SK-N-SH treated with all-trans-retinoic acid at 6 μM for 48 hours (cell line): ENCODE results near the gene SLC4A5.

Experiments used
- ATAC-seq: fragments of 200-7000 bp; cut with Tn5 transposase; 3 replicates; pipeline ENCODE4 v1.9.1; 2020; ENCODE audit warnings: mild to moderate bottlenecking, moderate library complexity
- BACH2 ChIP-seq: fragments of 250-450 bp; sonication (Bioruptor Pico); IDR thresholded peaks from 2 replicates; pipeline ENCODE4 v1.9.0; 2021; ENCODE audit warnings: mild to moderate bottlenecking, borderline replicate concordance
- CREB5 ChIP-seq: fragments of 250-450 bp; sonication (Bioruptor Pico); IDR thresholded peaks from 2 replicates; pipeline ENCODE4 v1.5.1; 2020; ENCODE audit warnings: low read depth, mild to moderate bottlenecking, moderate library complexity
- CSDC2 ChIP-seq: fragments of 250-450 bp; sonication (Bioruptor Pico); IDR thresholded peaks from 2 replicates; pipeline ENCODE4 v1.5.0; 2020; ENCODE audit warnings: mild to moderate bottlenecking, moderate library complexity
- CSRNP3 ChIP-seq: fragments of 250-450 bp; sonication (Bioruptor Pico); IDR thresholded peaks from 2 replicates; pipeline ENCODE4 v1.5.1; 2021; ENCODE audit warnings: mild to moderate bottlenecking, moderate library complexity
- GLIS3 ChIP-seq: fragments of 250-450 bp; sonication (Bioruptor Pico); IDR thresholded peaks from 2 replicates; pipeline ENCODE4 v1.5.0; 2020; ENCODE audit warnings: mild to moderate bottlenecking, moderate library complexity
- ISL1 ChIP-seq: fragments of 250-450 bp; sonication (Bioruptor Pico); IDR thresholded peaks from 2 replicates; pipeline ENCODE4 v2.1.2; 2022; ENCODE audit warnings: mild to moderate bottlenecking, moderate library complexity
- OSR1 ChIP-seq: fragments of 250-450 bp; sonication (Bioruptor Pico); IDR thresholded peaks from 2 replicates; pipeline ENCODE4 v1.8.0; 2022; ENCODE audit warnings: moderate library complexity, mild to moderate bottlenecking, inconsistent platforms
- PATZ1 ChIP-seq: fragments of 250-450 bp; sonication (Bioruptor Pico); IDR thresholded peaks from 2 replicates; pipeline ENCODE4 v1.8.0; 2020; ENCODE audit warnings: mild to moderate bottlenecking, moderate library complexity, borderline replicate concordance
- PPARA ChIP-seq: fragments of 250-450 bp; sonication (Bioruptor Pico); IDR thresholded peaks from 2 replicates; pipeline ENCODE4 v1.5.0; 2020; ENCODE audit warnings: mild to moderate bottlenecking, borderline replicate concordance
- RARB ChIP-seq: fragments of 250-450 bp; sonication (Bioruptor Pico); IDR thresholded peaks from 2 replicates; pipeline ENCODE4 v1.8.0; 2021; ENCODE audit warnings: mild to moderate bottlenecking, moderate library complexity
- SNAI2 ChIP-seq: fragments of 250-450 bp; sonication (Bioruptor Pico); IDR thresholded peaks from 2 replicates; pipeline ENCODE4 v1.5.0; 2020; ENCODE audit warnings: mild to moderate bottlenecking, moderate library complexity
- TCF4 ChIP-seq: fragments of 250-450 bp; sonication (Bioruptor Pico); IDR thresholded peaks from 2 replicates; pipeline ENCODE4 v1.8.0; 2021; ENCODE audit warnings: mild to moderate bottlenecking, moderate library complexity, borderline replicate concordance
- TOX ChIP-seq: fragments of 250-450 bp; sonication (Bioruptor Pico); IDR thresholded peaks from 2 replicates; pipeline ENCODE4 v1.8.0; 2021; ENCODE audit warnings: mild to moderate bottlenecking, moderate library complexity, borderline replicate concordance
- TSHZ2 ChIP-seq: fragments of 250-450 bp; sonication (Bioruptor Pico); IDR thresholded peaks from 2 replicates; pipeline ENCODE4 v1.5.0; 2020; ENCODE audit warnings: mild to moderate bottlenecking, moderate library complexity
- ZC3H10 ChIP-seq: fragments of 250-450 bp; sonication (Bioruptor Pico); IDR thresholded peaks from 2 replicates; pipeline ENCODE4 v1.5.1; 2021; ENCODE audit warnings: mild to moderate bottlenecking, moderate library complexity
- ZFP3 ChIP-seq: fragments of 250-450 bp; sonication (Bioruptor Pico); IDR thresholded peaks from 2 replicates; pipeline ENCODE4 v1.5.0; 2020; ENCODE audit warnings: mild to moderate bottlenecking, moderate library complexity
- ZFP30 ChIP-seq: fragments of 450-650 bp; formaldehyde crosslinking; IDR thresholded peaks from 2 replicates; pipeline ENCODE4 v1.5.0; 2022; ENCODE audit warnings: mild to moderate bottlenecking, moderate library complexity
- ZNF565 ChIP-seq: fragments of 450-650 bp; formaldehyde crosslinking; conservative IDR thresholded peaks from 2 replicates; pipeline ENCODE4 v1.5.0; 2020; ENCODE audit warnings: low read depth, mild to moderate bottlenecking, moderate library complexity
- ZNF70 ChIP-seq: fragments of 450-650 bp; formaldehyde crosslinking; IDR thresholded peaks from 2 replicates; pipeline ENCODE4 v1.5.0; 2020; ENCODE audit warnings: mild to moderate bottlenecking, moderate library complexity
- ZNF8 ChIP-seq: fragments of 450-650 bp; formaldehyde crosslinking; IDR thresholded peaks from 2 replicates; pipeline ENCODE4 v1.5.0; 2020; ENCODE audit warnings: mild to moderate bottlenecking, moderate library complexity

Gene SLC4A5

GRCh38 chr2:74204436-74204835 is 138.8 kb downstream of the SLC4A5 start:
- no peak for ATAC-seq
- TF ChIP-seq SNAI2 (no peak), TCF4 (no peak), ZFP3 (CRISPR knock-in tag) (no peak), GLIS3 (CRISPR knock-in tag) (no peak), CSDC2 (CRISPR knock-in tag) (no peak), ISL1 (CRISPR knock-in tag) (no peak), PATZ1 (CRISPR knock-in tag) (no peak), CREB5 (CRISPR knock-in tag) (no peak), TSHZ2 (no peak), ZC3H10 (CRISPR knock-in tag) (no peak), CSRNP3 (CRISPR knock-in tag) (no peak), OSR1 (CRISPR knock-in tag) (no peak), BACH2 (CRISPR knock-in tag) (no peak), ZFP30 (CRISPR knock-in tag) (no peak), PPARA (no peak), ZNF70 (CRISPR knock-in tag) (no peak), ZNF8 (CRISPR knock-in tag) (no peak), TOX (CRISPR knock-in tag) (no peak)

- ATAC-seq: no peak
- TF ChIP-seq ZFP30 (CRISPR knock-in tag) (no peak), CREB5 (CRISPR knock-in tag) (no peak), ZNF565 (CRISPR knock-in tag) (no peak), SNAI2 (no peak), TCF4 (no peak)
These were observed 141.6 kb downstream of the SLC4A5 start for GRCh38 chr2:74201596-74201995.

- no peak for ATAC-seq
- TF ChIP-seq ZFP30 (CRISPR knock-in tag): no peak
- no peak for TF ChIP-seq ZC3H10 (CRISPR knock-in tag)
- no peak for TF ChIP-seq PATZ1 (CRISPR knock-in tag)
- TF ChIP-seq ZNF565 (CRISPR knock-in tag): no peak
- TF ChIP-seq BACH2 (CRISPR knock-in tag): no peak
- no peak for TF ChIP-seq ISL1 (CRISPR knock-in tag)
- TF ChIP-seq TSHZ2: no peak
- no peak for TF ChIP-seq CSDC2 (CRISPR knock-in tag)
- TF ChIP-seq RARB: no peak
These were observed 142.0 kb downstream of the SLC4A5 start for GRCh38 chr2:74201196-74201595.
